HEK293T (cell line): ENCODE measurements around the gene SH3TC1.

Experiments used
- BHLHE40 ChIP-seq: fragments of 450-650 bp; IDR thresholded peaks from 2 replicates; pipeline ENCODE4 v1.6.1; 2016; ENCODE audit warnings: mild to moderate bottlenecking, moderate library complexity, borderline replicate concordance
- CTBP1 ChIP-seq: fragments of 450-650 bp; IDR thresholded peaks from 2 replicates; pipeline ENCODE4 v1.6.1; 2016; ENCODE audit warnings: borderline replicate concordance
- SP1 ChIP-seq: fragments of 450-650 bp; IDR thresholded peaks from 2 replicates; pipeline ENCODE4 v1.6.1; 2017

- TF ChIP-seq BHLHE40 (no peak), CTBP1 (no peak), SP1 (no peak)
Observed at GRCh38 chr4:8188085-8188484, 11.0 kb upstream of the SH3TC1 start.
